Measurements from ENCODE around the gene TSPAN31. TPM values are rescaled to one million over a fixed set of nuclear protein-coding genes. Genes with fewer than 3 reads are reported as not detected.

TSPAN31 gene
- total and polyA plus RNA-seq, 10 donors = 16.9 to 93.1 (median 29.0) TPM

- Histone ChIP-seq H3K27me3 (replicated peaks in 1 of 7) (no peaks in the 10 kb centered on the region), H3K9me3 (no peaks in the 10 kb centered on the region), H3K27ac (no peak overlapping the region), H3K4me1 (peaks cover 0 to 13% (median 0%) of the 10 kb centered on the region in 6 donors), H3K4me3 (no peak overlapping the region), H3K36me3 (peaks cover 3 to 100% (median 77%) of the 10 kb centered on the region in 6 donors)
- TF ChIP-seq POLR2A (IDR thresholded peaks at IDR 0.05) = no peak
- no peak for TF ChIP-seq CTCF (IDR thresholded peaks at IDR 0.05 in 8 of 11, conservative IDR thresholded peaks at IDR 0.05 in 3 of 11)
- no peak for TF ChIP-seq POLR2AphosphoS5 (IDR thresholded peaks at IDR 0.05)
- DNase-seq = no peak
- 95 to 99% (median 98%) methylated on average over 4 of the region's 4 CpGs for WGBS, 5 donors
- intact Hi-C loops (cut with DNase I; ENCODE audit: low total_unique reads) = no loop called here
These were observed 28.5 kb upstream of the TSPAN31 start for GRCh38 chr12:57716305-57716704.

- no peak for DNase-seq
- WGBS, 5 donors = 96 to 100% (median 99%) methylated on average over 5 of the region's 5 CpGs
- H3K27me3 ChIP-seq (replicated peaks in 1 of 7) = no peaks in the 10 kb centered on the region
- H3K4me3 ChIP-seq = no peak overlapping the region
- intact Hi-C loops (cut with DNase I; ENCODE audit: low total_unique reads) = no loop called here
- H3K9me3 ChIP-seq = no peaks in the 10 kb centered on the region
- H3K36me3 ChIP-seq = peaks cover 3 to 100% (median 81%) of the 10 kb centered on the region in 6 donors
- no peak overlapping the region for H3K27ac ChIP-seq
- peaks cover 0 to 13% (median 0%) of the 10 kb centered on the region in 6 donors for H3K4me1 ChIP-seq
- no peak for TF ChIP-seq POLR2A (IDR thresholded peaks at IDR 0.05)
- TF ChIP-seq CTCF (IDR thresholded peaks at IDR 0.05 in 8 of 11, conservative IDR thresholded peaks at IDR 0.05 in 3 of 11) = no peak
- no peak for TF ChIP-seq POLR2AphosphoS5 (IDR thresholded peaks at IDR 0.05)
These were observed 27.7 kb upstream of the TSPAN31 start for GRCh38 chr12:57717131-57717530.

GRCh38 chr12:57717846-57718640 lies 26.8 kb upstream of the TSPAN31 start:
- H3K36me3 ChIP-seq = peaks cover 3 to 92% (median 80%) of the 10 kb centered on the region in 6 donors
- DNase-seq = no peak
- H3K27me3 ChIP-seq (replicated peaks in 1 of 7) = no peaks in the 10 kb centered on the region
- H3K9me3 ChIP-seq = no peaks in the 10 kb centered on the region
- intact Hi-C loops (cut with DNase I; ENCODE audit: low total_unique reads) = no loop called here
- H3K27ac ChIP-seq = no peak overlapping the region
- H3K4me3 ChIP-seq = no peak overlapping the region
- WGBS, 5 donors = 94 to 98% (median 96%) methylated on average over 22 of the region's 22 CpGs
- TF ChIP-seq POLR2AphosphoS5 (IDR thresholded peaks at IDR 0.05) = peak in 2 of 3 donors; percentile 6 to 13
- TF ChIP-seq POLR2A (IDR thresholded peaks at IDR 0.05) = no peak
- no peak for TF ChIP-seq CTCF (IDR thresholded peaks at IDR 0.05 in 8 of 11, conservative IDR thresholded peaks at IDR 0.05 in 3 of 11)
- peaks cover 0 to 13% (median 0%) of the 10 kb centered on the region in 6 donors for H3K4me1 ChIP-seq

Data from spleen (tissue), 11 donors.